Activated CD8-positive, alpha-beta T cell treated with anti-CD3 and anti-CD28 coated beads for 36 hours (primary cell): Measurements from ENCODE around the gene TCF19. TPM values are rescaled to one million over a fixed set of nuclear protein-coding genes. Genes with fewer than 3 reads are reported as not detected.
"Not testable (repeated sequence)": the region's sequence is repeated elsewhere in the genome, so short reads cannot be mapped to it uniquely, and the experiment has no call there.

Source experiments
- ATAC-seq: fragments of 200-7000 bp; cut with Tn5 transposase; one replicate; pipeline ENCODE4 v1.10.0; 2021; ENCODE audit warnings: mild to moderate bottlenecking, moderate library complexity
- CTCF ChIA-PET: fragments of 350-600 bp; sonication (Branson Sonifier 250); formaldehyde crosslinking; loops from one replicate; lab custom pipeline; 2021; ENCODE audit warnings: antibody characterized with exemption; lab: Charles Lee
- POLR2A ChIA-PET: fragments of 350-600 bp; sonication (Branson Sonifier 250); formaldehyde crosslinking; loops from one replicate; lab custom pipeline; 2021; ENCODE audit warnings: antibody characterized with exemption; lab: Charles Lee
- DNase-seq: peaks from one replicate; pipeline ENCODE4 v3.0.0-alpha.2; 2020
- H3K27ac Mint-ChIP-seq: one replicate; pipeline ENCODE4 v1.8.0; 2021; ENCODE audit warnings: mild to moderate bottlenecking, mixed read lengths
- H3K27me3 Mint-ChIP-seq: one replicate; pipeline ENCODE4 v1.8.0; 2021; ENCODE audit warnings: mixed read lengths
- H3K36me3 Mint-ChIP-seq: one replicate; pipeline ENCODE4 v1.8.0; 2021; ENCODE audit warnings: low read depth, mixed read lengths
- H3K4me1 Mint-ChIP-seq: one replicate; pipeline ENCODE4 v1.8.0; 2021; ENCODE audit warnings: low read depth, mixed read lengths
- H3K4me3 Mint-ChIP-seq: one replicate; pipeline ENCODE4 v1.8.0; 2021; ENCODE audit warnings: mild to moderate bottlenecking, moderate library complexity, mixed read lengths
- H3K9me3 Mint-ChIP-seq: one replicate; pipeline ENCODE4 v1.8.0; 2021; ENCODE audit warnings: mixed read lengths
- intact Hi-C: fragments of 100-400 bp; cut with micrococcal nuclease; formaldehyde crosslinking; loops from one replicate; pipeline ENCODE4 v1.10.0; 2022
- total RNA-seq, 2 experiments: library from RNA; stranded (reverse); gene quantifications; one replicate each; pipeline ENCODE4 v1.2.3, GENCODE V29; 2021
- TF ChIP-seq, protein P1 (sequence below): fragments of 200-600 bp; IDR thresholded peaks from one replicate; pipeline ENCODE4 v1.8.0; 2022; ENCODE audit warnings: antibody characterized with exemption, mild to moderate bottlenecking

TCF19 gene
- total RNA-seq, 2 experiments from 2014 or later: 91.9 to 92.9 TPM

GRCh38 chr6:31165986-31166385 lies 7.6 kb downstream of the TCF19 start:
- Mint-ChIP-seq H3K27ac (no peak overlapping the region), H3K4me1 (peaks cover 26% of the 10 kb centered on the region), H3K9me3 (no peaks in the 10 kb centered on the region), H3K36me3 (peaks cover 26% of the 10 kb centered on the region), H3K27me3 (no peaks in the 10 kb centered on the region), H3K4me3 (no peak overlapping the region)
- CTCF ChIA-PET: interaction anchor here (1.1 to 2.0 kb wide), 3 partner anchors 10 to 200 kb away, joined by 3 to 5 read pairs (median 3); no protein-coding TSS in a partner anchor
- POLR2A ChIA-PET: interaction anchor here (1.7 kb wide), 1 partner anchor 201 kb away, joined by 4 read pairs; no protein-coding TSS in a partner anchor
- DNase-seq (no peak), ATAC-seq (no peak)
- intact Hi-C loops: no loop called here
- TF ChIP-seq, protein P1, sequence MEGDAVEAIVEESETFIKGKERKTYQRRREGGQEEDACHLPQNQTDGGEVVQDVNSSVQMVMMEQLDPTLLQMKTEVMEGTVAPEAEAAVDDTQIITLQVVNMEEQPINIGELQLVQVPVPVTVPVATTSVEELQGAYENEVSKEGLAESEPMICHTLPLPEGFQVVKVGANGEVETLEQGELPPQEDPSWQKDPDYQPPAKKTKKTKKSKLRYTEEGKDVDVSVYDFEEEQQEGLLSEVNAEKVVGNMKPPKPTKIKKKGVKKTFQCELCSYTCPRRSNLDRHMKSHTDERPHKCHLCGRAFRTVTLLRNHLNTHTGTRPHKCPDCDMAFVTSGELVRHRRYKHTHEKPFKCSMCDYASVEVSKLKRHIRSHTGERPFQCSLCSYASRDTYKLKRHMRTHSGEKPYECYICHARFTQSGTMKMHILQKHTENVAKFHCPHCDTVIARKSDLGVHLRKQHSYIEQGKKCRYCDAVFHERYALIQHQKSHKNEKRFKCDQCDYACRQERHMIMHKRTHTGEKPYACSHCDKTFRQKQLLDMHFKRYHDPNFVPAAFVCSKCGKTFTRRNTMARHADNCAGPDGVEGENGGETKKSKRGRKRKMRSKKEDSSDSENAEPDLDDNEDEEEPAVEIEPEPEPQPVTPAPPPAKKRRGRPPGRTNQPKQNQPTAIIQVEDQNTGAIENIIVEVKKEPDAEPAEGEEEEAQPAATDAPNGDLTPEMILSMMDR: no peak

- DNase-seq (no peak), ATAC-seq (no peak)
- peaks cover 11% of the 10 kb centered on the region for H3K4me1 Mint-ChIP-seq
- intact Hi-C loops: no loop called here
- H3K4me3 Mint-ChIP-seq: no peak overlapping the region
- TF ChIP-seq, protein P1: no peak
- ChIA-PET CTCF (no interaction called here), POLR2A (interaction anchor here (1.2 kb wide), 1 partner anchor 19 kb away, joined by 3 read pairs; no protein-coding TSS in a partner anchor)
- no peaks in the 10 kb centered on the region for H3K9me3 Mint-ChIP-seq
- no peaks in the 10 kb centered on the region for H3K27me3 Mint-ChIP-seq
- H3K27ac Mint-ChIP-seq: no peak overlapping the region
- peaks cover 3% of the 10 kb centered on the region for H3K36me3 Mint-ChIP-seq
Observed at GRCh38 chr6:31168606-31169005, 10.2 kb downstream of the TCF19 start.

DNA sequence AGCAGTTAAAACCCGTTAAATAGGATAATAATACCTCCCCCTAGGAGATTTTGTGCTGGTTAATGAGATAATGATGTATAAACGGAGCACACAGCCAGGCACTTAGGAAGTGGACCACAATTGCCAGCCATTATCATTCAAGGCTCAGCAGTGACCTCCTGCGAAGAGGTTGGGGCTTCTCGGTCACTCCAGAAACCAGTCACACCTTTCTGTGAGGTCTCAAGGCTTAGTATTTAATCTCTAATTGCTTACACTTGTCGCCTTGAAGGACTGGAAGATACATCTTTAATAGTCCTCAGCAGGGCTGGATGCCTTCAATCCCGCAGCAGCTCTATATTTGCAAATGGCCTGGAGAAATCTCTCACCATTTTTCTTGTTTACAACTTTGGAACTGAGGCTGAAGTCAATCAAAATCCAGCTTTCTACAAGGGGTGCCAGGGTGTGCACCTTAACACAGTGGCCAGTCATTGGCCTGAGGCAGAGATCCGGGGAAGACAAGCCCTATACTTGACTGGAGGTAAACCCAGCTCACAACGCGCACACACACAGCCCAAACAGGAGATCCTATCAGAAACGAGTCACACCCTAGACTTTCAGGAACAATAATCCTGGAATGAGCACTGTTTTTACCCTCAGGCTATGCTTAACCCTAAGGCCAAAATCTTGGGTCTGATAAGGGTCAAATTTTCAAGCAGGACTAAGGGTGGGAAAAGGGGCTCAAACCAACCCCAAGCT lies 10.9 kb downstream of the TCF19 start:
- CTCF ChIA-PET: no interaction called here
- Mint-ChIP-seq H3K4me3 (no peak overlapping the region), H3K27ac (no peak overlapping the region), H3K9me3 (no peaks in the 10 kb centered on the region), H3K27me3 (no peaks in the 10 kb centered on the region), H3K4me1 (peaks cover 6% of the 10 kb centered on the region), H3K36me3 (no peaks in the 10 kb centered on the region)
- intact Hi-C loops: no loop called here
- no peak for ATAC-seq
- POLR2A ChIA-PET: no interaction called here
- TF ChIP-seq, protein P1: no peak
- DNase-seq: no peak

GRCh38 chr6:31169858-31170599 lies 11.6 kb downstream of the TCF19 start:
- H3K36me3 Mint-ChIP-seq, CTCF ChIA-PET, H3K27me3 Mint-ChIP-seq, DNase-seq, POLR2A ChIA-PET, H3K4me1 Mint-ChIP-seq, H3K4me3 Mint-ChIP-seq, H3K27ac Mint-ChIP-seq, H3K9me3 Mint-ChIP-seq, intact Hi-C loops, ATAC-seq: not testable (repeated sequence)

GRCh38 chr6:31170600-31170881 lies 12.2 kb downstream of the TCF19 start, which contains the start of gene POU5F1:
Gene POU5F1 (minus strand): TSS chr6:31170682. CDS start chr6:31170620, 62 bp downstream.
- CTCF ChIA-PET: no interaction called here

More at GRCh38 chr6:31170600-31170881, 12.2 kb downstream of the TCF19 start, which contains the start of gene POU5F1:
- no peaks in the 10 kb centered on the region for H3K9me3 Mint-ChIP-seq
- no peaks in the 10 kb centered on the region for H3K36me3 Mint-ChIP-seq
- H3K27me3 Mint-ChIP-seq: no peaks in the 10 kb centered on the region
- H3K4me1 Mint-ChIP-seq: peaks cover 1% of the 10 kb centered on the region
- no peak within 1 kb of the TSS for H3K27ac Mint-ChIP-seq
- POLR2A ChIA-PET: no interaction called here
- intact Hi-C loops: no loop called here
- TF ChIP-seq, protein P1: no peak
- no peak for ATAC-seq
- no peak for DNase-seq
- H3K4me3 Mint-ChIP-seq: no peak within 1 kb of the TSS
